ENCODE data around the gene PAIP1.
"Not testable (repeated sequence)": the region's sequence is repeated elsewhere in the genome, so short reads cannot be mapped to it uniquely, and the experiment has no call there.

PAIP1 gene

GRCh38 chr5:43515678-43516048 is 41.2 kb downstream of the PAIP1 start:
- DNase-seq (ENCODE audit: low spot score) = no peak

GRCh38 chr5:43514816-43515677 is 41.8 kb downstream of the PAIP1 start, which contains the start of gene C5orf34:
Gene C5orf34 (minus strand): TSS chr5:43515148. CDS start chr5:43509339, 5,809 bp downstream.
- peak; percentile 97 for DNase-seq (ENCODE audit: low spot score)

GRCh38 chr5:43514471-43514815 is 42.4 kb downstream of the PAIP1 start:
- peak; percentile 34 for DNase-seq (ENCODE audit: low spot score)

GRCh38 chr5:43514025-43514424 is 42.9 kb downstream of the PAIP1 start:
- no peak for DNase-seq (ENCODE audit: low spot score)

GRCh38 chr5:43511062-43511461 is 45.8 kb downstream of the PAIP1 start:
- DNase-seq (ENCODE audit: low spot score) = not testable (repeated sequence)

GRCh38 chr5:43498581-43498980 is 58.3 kb downstream of the PAIP1 start:
- no peak for DNase-seq (ENCODE audit: low spot score)

GRCh38 chr5:43497311-43498104 is 59.4 kb downstream of the PAIP1 start:
- DNase-seq (ENCODE audit: low spot score) = no peak

GRCh38 chr5:43491326-43491725 is 65.6 kb downstream of the PAIP1 start:
- no peak for DNase-seq (ENCODE audit: low spot score)

GRCh38 chr5:43486353-43486752 is 70.5 kb downstream of the PAIP1 start:
- DNase-seq (ENCODE audit: low spot score) = no peak

- DNase-seq (ENCODE audit: low spot score) = no peak
Measured at GRCh38 chr5:43485406-43485805, 71.5 kb downstream of the PAIP1 start.

GRCh38 chr5:43484106-43484849 is 72.6 kb downstream of the PAIP1 start:
- DNase-seq (ENCODE audit: low spot score) = peak; percentile 79

GRCh38 chr5:43483298-43484105 is 73.4 kb downstream of the PAIP1 start, which contains the start of gene TMEM267:
Gene TMEM267 (minus strand): TSS chr5:43483865. CDS start chr5:43453969, 29,896 bp downstream.
- peak; percentile 69 for DNase-seq (ENCODE audit: low spot score)

- peak; percentile 8 for DNase-seq (ENCODE audit: low spot score)
Measured at GRCh38 chr5:43482490-43483297, 74.2 kb downstream of the PAIP1 start.

Data from COLO829 (cell line).